Neural crest cell (in vitro differentiated cells): Measurements from ENCODE around the gene AFF2. TPM values are rescaled to one million over a fixed set of nuclear protein-coding genes. Genes with fewer than 3 reads are reported as not detected.

ENCODE experiments used
- DNase-seq: peaks from one replicate; pipeline ENCODE4 v3.0.0; 2021; ENCODE audit warnings: low read depth, mixed read lengths, low spot score
- H3K27ac Mint-ChIP-seq: one replicate; pipeline ENCODE4 v1.8.0; 2021; ENCODE audit warnings: mild to moderate bottlenecking, mixed read lengths; ENCODE audit not compliant: unreplicated experiment
- H3K27me3 Mint-ChIP-seq: 2 replicates; pipeline ENCODE4 v1.8.0; 2021; ENCODE audit warnings: low read depth, mild to moderate bottlenecking, mixed read lengths
- H3K36me3 Mint-ChIP-seq: 2 replicates; pipeline ENCODE4 v1.8.0; 2021; ENCODE audit warnings: low read depth, mild to moderate bottlenecking, mixed read lengths
- H3K4me1 Mint-ChIP-seq: 2 replicates; pipeline ENCODE4 v1.8.0; 2021; ENCODE audit warnings: mixed read lengths
- H3K4me3 Mint-ChIP-seq: one replicate; pipeline ENCODE4 v1.8.0; 2021; ENCODE audit warnings: mild to moderate bottlenecking, mixed read lengths
- H3K9me3 Mint-ChIP-seq: 2 replicates; pipeline ENCODE4 v1.8.0; 2021; ENCODE audit warnings: mixed read lengths
- long read RNA-seq: library from polyadenylated mRNA; unstranded; transcript quantifications from one replicate; pipeline ENCODE4 v2.0.0, GENCODE V29; 2020
- total RNA-seq: library from RNA; stranded (reverse); gene quantifications from 2 replicates; pipeline ENCODE4 v1.2.1, GENCODE V29; 2021
- TF ChIP-seq, protein P1 (sequence below): fragments of 200-600 bp; sonication (generic); conservative IDR thresholded peaks from 2 replicates; pipeline ENCODE4 v1.5.0; 2021; ENCODE audit warnings: antibody characterized with exemption, mild to moderate bottlenecking

Gene AFF2
- total RNA-seq, result 15.4 and 17.2 TPM in 2 replicates
- long read RNA-seq, partial matches to known transcripts, result 0 of 4 reads
- long read RNA-seq, other reads (novel, unspliced or antisense), result 4 of 4 reads

DNA sequence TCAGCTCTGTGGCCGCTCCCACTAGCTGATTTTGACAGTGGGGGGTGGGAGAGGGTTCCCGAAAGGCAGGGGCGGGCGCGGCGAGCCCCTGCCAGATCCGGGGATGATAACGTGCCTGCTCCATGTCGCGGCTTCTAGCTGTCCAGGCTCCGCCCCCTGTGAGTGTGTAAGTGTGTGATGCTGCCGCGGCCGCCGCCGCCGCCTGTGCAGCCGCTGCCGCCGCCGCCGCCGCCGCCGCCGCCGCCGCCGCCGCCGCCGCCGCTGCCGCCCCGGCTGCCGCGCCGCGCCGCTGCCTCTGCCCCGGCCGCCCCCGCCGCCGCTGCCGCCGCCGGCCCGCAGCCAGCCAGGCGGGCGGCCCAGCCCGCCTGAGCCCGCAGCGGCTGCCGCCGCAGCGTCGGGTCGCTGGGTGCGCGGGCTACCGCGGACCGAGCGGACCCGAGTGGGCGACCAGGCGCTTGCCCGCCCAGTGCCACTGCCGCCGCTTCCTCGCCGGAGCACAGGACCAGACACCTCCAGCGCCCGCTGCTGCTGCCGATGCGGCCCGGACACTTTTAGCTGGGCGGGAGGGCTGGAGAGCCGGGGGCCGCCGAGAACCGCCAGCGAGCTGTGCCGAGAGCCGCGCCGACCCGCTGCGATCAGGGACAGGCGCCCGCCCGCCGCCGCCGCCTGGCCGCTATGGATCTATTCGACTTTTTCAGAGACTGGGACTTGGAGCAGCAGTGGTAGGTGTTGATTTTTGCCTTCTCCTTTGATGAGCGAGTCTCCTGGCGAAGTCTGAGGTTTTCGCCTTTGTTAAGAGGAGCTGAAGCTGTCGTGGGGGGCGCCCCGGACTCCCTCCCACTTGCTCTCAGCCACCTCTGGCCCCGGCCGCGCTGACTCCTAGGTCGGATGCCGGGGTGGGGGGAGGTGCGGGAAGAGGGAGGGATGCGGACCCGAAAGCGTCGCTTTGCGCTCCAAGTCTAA is at the start of gene AFF2:
Gene AFF2 (plus strand): TSS at position 195 of the 963 bp plus-strand sequence. CDS start 481 bp downstream, at position 676.
- no peak within 1 kb of the TSS for H3K27ac Mint-ChIP-seq
- no peaks in the 10 kb centered on the region for H3K36me3 Mint-ChIP-seq
- no peaks in the 10 kb centered on the region for H3K9me3 Mint-ChIP-seq
- H3K4me1 Mint-ChIP-seq, result peaks cover 20% of the 10 kb centered on the region
- H3K4me3 Mint-ChIP-seq, result peak within 1 kb of the TSS; percentile 87
- TF ChIP-seq, protein P1, sequence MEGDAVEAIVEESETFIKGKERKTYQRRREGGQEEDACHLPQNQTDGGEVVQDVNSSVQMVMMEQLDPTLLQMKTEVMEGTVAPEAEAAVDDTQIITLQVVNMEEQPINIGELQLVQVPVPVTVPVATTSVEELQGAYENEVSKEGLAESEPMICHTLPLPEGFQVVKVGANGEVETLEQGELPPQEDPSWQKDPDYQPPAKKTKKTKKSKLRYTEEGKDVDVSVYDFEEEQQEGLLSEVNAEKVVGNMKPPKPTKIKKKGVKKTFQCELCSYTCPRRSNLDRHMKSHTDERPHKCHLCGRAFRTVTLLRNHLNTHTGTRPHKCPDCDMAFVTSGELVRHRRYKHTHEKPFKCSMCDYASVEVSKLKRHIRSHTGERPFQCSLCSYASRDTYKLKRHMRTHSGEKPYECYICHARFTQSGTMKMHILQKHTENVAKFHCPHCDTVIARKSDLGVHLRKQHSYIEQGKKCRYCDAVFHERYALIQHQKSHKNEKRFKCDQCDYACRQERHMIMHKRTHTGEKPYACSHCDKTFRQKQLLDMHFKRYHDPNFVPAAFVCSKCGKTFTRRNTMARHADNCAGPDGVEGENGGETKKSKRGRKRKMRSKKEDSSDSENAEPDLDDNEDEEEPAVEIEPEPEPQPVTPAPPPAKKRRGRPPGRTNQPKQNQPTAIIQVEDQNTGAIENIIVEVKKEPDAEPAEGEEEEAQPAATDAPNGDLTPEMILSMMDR, result no peak
- H3K27me3 Mint-ChIP-seq, result peaks cover 27% of the 10 kb centered on the region
- peak; percentile 45 for DNase-seq

DNA sequence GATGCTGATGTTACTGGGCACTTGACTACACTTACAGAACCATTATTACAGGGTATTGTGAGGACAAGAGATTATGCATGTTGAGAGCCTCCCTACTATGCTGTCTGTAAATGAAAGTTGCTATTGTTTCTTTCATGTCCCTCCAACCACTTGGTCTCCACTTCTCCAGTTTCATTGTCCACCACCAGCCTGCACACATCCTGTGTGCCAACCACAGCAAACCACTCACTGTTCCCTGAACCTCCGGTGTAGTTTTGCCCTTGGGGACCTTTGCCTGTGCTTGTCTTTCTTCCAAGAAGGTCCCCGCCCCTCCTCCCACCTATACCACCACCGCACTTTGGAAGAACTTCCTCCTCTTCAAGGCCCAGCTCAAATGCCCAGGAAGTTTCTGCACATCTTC is 43.1 kb upstream of the AFF2 start:
- Mint-ChIP-seq H3K27me3 (no peaks in the 10 kb centered on the region), H3K36me3 (no peaks in the 10 kb centered on the region), H3K4me1 (no peaks in the 10 kb centered on the region), H3K4me3 (no peak overlapping the region), H3K9me3 (peaks cover 11% of the 10 kb centered on the region), H3K27ac (no peak overlapping the region)
- TF ChIP-seq, protein P1, result no peak
- DNase-seq, result no peak

DNA sequence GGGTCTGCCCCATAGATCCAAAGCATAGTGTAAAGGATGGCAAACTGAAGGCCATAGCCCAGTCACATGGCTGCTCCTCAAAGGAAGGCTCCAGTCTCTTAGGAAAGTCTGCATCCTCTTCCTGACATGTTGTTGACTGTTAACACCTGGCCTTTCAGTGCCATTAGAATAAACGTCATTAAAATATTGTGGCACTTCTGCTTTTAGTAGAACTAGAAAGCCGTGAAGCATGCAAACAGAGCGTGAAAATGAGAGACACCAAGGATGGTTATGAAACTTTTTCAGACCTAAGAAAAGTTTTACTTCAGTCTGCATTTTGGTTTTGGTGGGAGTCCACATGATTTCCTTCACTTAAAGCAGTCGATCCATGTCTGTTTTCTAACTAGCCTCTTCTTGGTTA is 41.1 kb upstream of the AFF2 start:
- no peaks in the 10 kb centered on the region for H3K4me1 Mint-ChIP-seq
- TF ChIP-seq, protein P1, result no peak
- no peak for DNase-seq
- H3K27ac Mint-ChIP-seq, result no peak overlapping the region
- no peaks in the 10 kb centered on the region for H3K36me3 Mint-ChIP-seq
- no peaks in the 10 kb centered on the region for H3K27me3 Mint-ChIP-seq
- H3K9me3 Mint-ChIP-seq, result peaks cover 16% of the 10 kb centered on the region
- H3K4me3 Mint-ChIP-seq, result no peak overlapping the region

- Mint-ChIP-seq H3K27ac (no peak overlapping the region), H3K9me3 (peaks cover 9% of the 10 kb centered on the region)
These were observed 34.1 kb upstream of the AFF2 start for GRCh38 chrX:148466292-148466691.

GRCh38 chrX:148470324-148470723 is 30.1 kb upstream of the AFF2 start:
- H3K4me3 Mint-ChIP-seq, result no peak overlapping the region
- H3K27ac Mint-ChIP-seq, result no peak overlapping the region
- H3K4me1 Mint-ChIP-seq, result no peaks in the 10 kb centered on the region
- DNase-seq, result no peak
- TF ChIP-seq, protein P1, result no peak
- peaks cover 8% of the 10 kb centered on the region for H3K9me3 Mint-ChIP-seq
- H3K27me3 Mint-ChIP-seq, result no peaks in the 10 kb centered on the region
- H3K36me3 Mint-ChIP-seq, result no peaks in the 10 kb centered on the region

More at GRCh38 chrX:148466292-148466691, 34.1 kb upstream of the AFF2 start:
- H3K4me1 Mint-ChIP-seq, result no peaks in the 10 kb centered on the region
- no peak for DNase-seq
- no peak overlapping the region for H3K4me3 Mint-ChIP-seq
- H3K36me3 Mint-ChIP-seq, result no peaks in the 10 kb centered on the region
- no peaks in the 10 kb centered on the region for H3K27me3 Mint-ChIP-seq
- TF ChIP-seq, protein P1, result no peak
